GM23338 (cell line): ENCODE results near the gene ST3GAL4. TPM values are rescaled to one million over a fixed set of nuclear protein-coding genes. Genes with fewer than 3 reads are reported as not detected.

ENCODE experiments used
- ATAC-seq: fragments of 200-7000 bp; cut with Tn5 transposase; 3 replicates; pipeline ENCODE4 v1.9.1; 2020
- DNase-seq: peaks from one replicate; pipeline ENCODE4 v3.0.0-alpha.2; 2015; ENCODE audit warnings: low spot score
- H2AFZ ChIP-seq: fragments of 200-600 bp; sonication (generic); 2 replicates; pipeline ENCODE4 v1.8.0; 2016; ENCODE audit warnings: antibody characterized with exemption, mild to moderate bottlenecking, moderate library complexity
- H3F3A ChIP-seq: fragments of 200-600 bp; sonication (generic); replicated peaks from 2 replicates; pipeline ENCODE4 v1.8.0; 2017; ENCODE audit warnings: antibody characterized with exemption, mixed run types, low read depth
- H3K27ac ChIP-seq: fragments of 200-600 bp; sonication (generic); 2 replicates; pipeline ENCODE4 v1.6.1; 2016; ENCODE audit warnings: low read depth
- H3K27me3 ChIP-seq: fragments of 200-600 bp; sonication (generic); 2 replicates; pipeline ENCODE4 v1.8.0; 2016; ENCODE audit warnings: mild to moderate bottlenecking, mixed run types, moderate library complexity; ENCODE audit not compliant: insufficient read depth
- H3K36me3 ChIP-seq: fragments of 200-600 bp; sonication (generic); 2 replicates; pipeline ENCODE4 v1.8.0; 2016; ENCODE audit warnings: mild to moderate bottlenecking; ENCODE audit not compliant: insufficient read depth
- H3K4me1 ChIP-seq: fragments of 200-600 bp; sonication (generic); 2 replicates; pipeline ENCODE4 v1.8.0; 2016; ENCODE audit warnings: mild to moderate bottlenecking, moderate library complexity; ENCODE audit not compliant: insufficient read depth
- H3K4me2 ChIP-seq: fragments of 200-600 bp; sonication (generic); 2 replicates; pipeline ENCODE4 v1.7.1; 2017; ENCODE audit warnings: mixed run types
- H3K4me3 ChIP-seq: fragments of 200-600 bp; sonication (generic); 2 replicates; pipeline ENCODE4 v1.6.1; 2016; ENCODE audit warnings: mixed run types
- H3K79me2 ChIP-seq: fragments of 200-600 bp; sonication (generic); replicated peaks from 2 replicates; pipeline ENCODE4 v1.8.0; 2017; ENCODE audit warnings: mild to moderate bottlenecking; ENCODE audit not compliant: insufficient read depth
- H3K9me2 ChIP-seq: fragments of 200-600 bp; sonication (generic); 2 replicates; pipeline ENCODE4 v1.8.0; 2017; ENCODE audit not compliant: insufficient read depth
- H4K20me1 ChIP-seq: fragments of 200-600 bp; sonication (generic); replicated peaks from 2 replicates; pipeline ENCODE4 v1.8.0; 2017; ENCODE audit warnings: mild to moderate bottlenecking; ENCODE audit not compliant: insufficient read depth
- H3K27ac Mint-ChIP-seq: 2 replicates; pipeline ENCODE4 v1.8.0; 2020; ENCODE audit warnings: inconsistent platforms, mild to moderate bottlenecking, moderate library complexity, mixed read lengths
- H3K27me3 Mint-ChIP-seq: 3 replicates; pipeline ENCODE4 v1.8.0; 2022; ENCODE audit warnings: low read depth, mild to moderate bottlenecking, moderate library complexity, mixed read lengths, inconsistent platforms; ENCODE audit not compliant: insufficient read depth, poor library complexity
- H3K36me3 Mint-ChIP-seq: 3 replicates; pipeline ENCODE4 v1.8.0; 2021; ENCODE audit warnings: low read depth, mild to moderate bottlenecking, inconsistent platforms, moderate library complexity, mixed read lengths
- H3K4me1 Mint-ChIP-seq: 3 replicates; pipeline ENCODE4 v1.8.0; 2020; ENCODE audit warnings: mild to moderate bottlenecking, inconsistent platforms, mixed read lengths
- H3K4me3 Mint-ChIP-seq: 3 replicates; pipeline ENCODE4 v1.8.0; 2021; ENCODE audit warnings: moderate library complexity, mild to moderate bottlenecking, inconsistent platforms, mixed read lengths
- H3K9me3 Mint-ChIP-seq: 3 replicates; pipeline ENCODE4 v1.8.0; 2020; ENCODE audit warnings: moderate library complexity, mild to moderate bottlenecking, inconsistent platforms, mixed read lengths
- CREB1 ChIP-seq: fragments of 250-450 bp; sonication (Bioruptor Pico); IDR thresholded peaks from 2 replicates; pipeline ENCODE4 v1.5.0; 2020; ENCODE audit warnings: low read depth, mild to moderate bottlenecking, moderate library complexity
- CTCF ChIP-seq, 2 experiments: fragments of 200-600 bp in 1 of 2; sonication (generic) in 1 of 2; conservative IDR thresholded peaks; 2 replicates each; pipeline versions ENCODE4 v1.5.1 to v1.6.1; 2016 to 2017; ENCODE audit warnings: antibody characterized with exemption in 2 of 2, low read depth in 2 of 2, mild to moderate bottlenecking in 2 of 2, moderate library complexity in 1 of 2
- ETS1 ChIP-seq: IDR thresholded peaks from 2 replicates; pipeline ENCODE4 v1.6.1; 2016; ENCODE audit warnings: antibody characterized with exemption
- EZH2phosphoT487 ChIP-seq: fragments of 200-600 bp; sonication (generic); IDR thresholded peaks from one replicate; pipeline ENCODE4 v1.8.1; 2018; ENCODE audit warnings: antibody characterized with exemption; ENCODE audit not compliant: unreplicated experiment
- JUNB ChIP-seq: IDR thresholded peaks from one replicate; pipeline ENCODE4 v1.6.1; 2016; ENCODE audit warnings: antibody characterized with exemption; ENCODE audit not compliant: unreplicated experiment
- NANOG ChIP-seq: IDR thresholded peaks from 2 replicates; pipeline ENCODE4 v1.6.1; 2016; ENCODE audit warnings: antibody characterized with exemption, borderline replicate concordance
- POLR2AphosphoS5 ChIP-seq: IDR thresholded peaks from 2 replicates; pipeline ENCODE4 v1.6.1; 2016; ENCODE audit warnings: antibody characterized with exemption, low read depth
- REST ChIP-seq: IDR thresholded peaks from one replicate; pipeline ENCODE4 v1.6.1; 2018; ENCODE audit warnings: antibody characterized with exemption; ENCODE audit not compliant: unreplicated experiment
- STAT1 ChIP-seq: IDR thresholded peaks from one replicate; pipeline ENCODE4 v1.6.1; 2016; ENCODE audit warnings: antibody characterized with exemption; ENCODE audit not compliant: unreplicated experiment
- ZNF331 ChIP-seq: fragments of 250-450 bp; sonication (Bioruptor Pico); IDR thresholded peaks from 2 replicates; pipeline ENCODE4 v1.5.0; 2020; ENCODE audit warnings: low read depth, mild to moderate bottlenecking, moderate library complexity
- ZNF462 ChIP-seq: fragments of 250-450 bp; sonication (Bioruptor Pico); IDR thresholded peaks from 2 replicates; pipeline ENCODE4 v1.5.0; 2020; ENCODE audit warnings: mild to moderate bottlenecking, moderate library complexity
- polyA plus RNA-seq: library from polyadenylated mRNA; unstranded; fragments of >200 nt; fragmentation: Nextera tagmentation; extraction: Ambion mirVana; gene quantifications from 2 replicates; pipeline ENCODE4 v1.2.1, GENCODE V29; 2016
- total RNA-seq: library from RNA; depleted of rRNA; stranded (reverse); fragments of >200 nt; shearing (Covaris generic); gene quantifications from 2 replicates; pipeline ENCODE4 v1.2.3, GENCODE V29; 2014

ST3GAL4 gene
- total and polyA plus RNA-seq, 2 experiments from 2014 or later: 10.1 to 28.0 TPM

DNA sequence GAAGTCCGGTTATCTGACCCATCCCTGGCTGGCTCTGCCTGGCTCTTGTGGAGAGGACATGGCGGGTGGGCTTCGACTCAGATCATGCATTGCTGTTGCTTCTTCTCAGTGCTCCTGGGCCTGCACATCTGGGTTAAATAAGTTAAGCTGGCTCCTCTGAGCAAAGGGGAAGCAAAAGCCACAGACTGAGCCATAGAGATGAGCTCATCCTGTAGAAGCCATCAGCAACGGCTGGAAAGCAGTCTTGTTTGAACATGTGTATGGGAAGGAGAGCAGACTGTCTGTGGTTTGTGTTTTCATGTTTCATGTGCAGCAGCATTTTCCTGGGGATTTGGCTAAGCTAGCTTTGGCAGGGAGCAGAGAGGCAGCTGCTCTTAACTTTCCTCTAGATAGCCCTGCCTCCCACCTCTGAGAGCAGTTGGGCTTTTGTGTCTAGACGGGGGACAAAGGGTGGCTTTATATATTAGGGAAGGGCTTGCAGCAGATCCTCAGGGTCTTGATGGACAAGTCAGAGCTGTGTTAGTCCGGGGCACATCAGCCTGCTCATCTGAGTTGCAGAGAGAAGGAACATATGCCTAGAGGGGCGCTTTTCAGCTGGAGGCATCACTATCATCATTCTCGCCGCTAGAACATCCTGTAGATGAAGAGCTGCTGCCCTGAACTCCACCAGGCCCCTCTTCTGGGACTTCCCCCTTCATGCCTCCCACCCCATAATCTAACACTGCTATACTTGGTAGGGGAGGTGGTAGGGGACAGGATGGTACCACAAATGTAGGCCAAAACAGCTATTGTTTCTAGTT lies 36.7 kb upstream of the ST3GAL4 start:
- Histone ChIP-seq H3K27me3 (no peaks in the 10 kb centered on the region), H4K20me1 (no peaks in the 10 kb centered on the region), H3K4me2 (no peak overlapping the region), H3K79me2 (no peaks in the 10 kb centered on the region; the same call in 1 of the 2 replicates), H2AFZ (no peak overlapping the region), H3K4me3 (no peak overlapping the region), H3K9me2 (no peaks in the 10 kb centered on the region), H3K4me1 (no peaks in the 10 kb centered on the region), H3K27ac (no peak overlapping the region), H3K36me3 (no peaks in the 10 kb centered on the region), H3F3A (no peaks in the 10 kb centered on the region)
- Mint-ChIP-seq H3K27ac (no peak overlapping the region), H3K4me3 (no peak overlapping the region), H3K27me3 (no peaks in the 10 kb centered on the region), H3K36me3 (peaks cover 19% of the 10 kb centered on the region), H3K9me3 (no peaks in the 10 kb centered on the region), H3K4me1 (no peaks in the 10 kb centered on the region)
- TF ChIP-seq NANOG (no peak), JUNB (no peak), ZNF462 (CRISPR knock-in tag) (no peak), STAT1 (no peak), ETS1 (no peak), POLR2AphosphoS5 (no peak), EZH2phosphoT487 (no peak), REST (no peak), ZNF331 (CRISPR knock-in tag) (no peak), CTCF (conservative IDR thresholded peaks at IDR 0.05; ENCODE audit: low read depth in 2 of 2) (no peak), CREB1 (CRISPR knock-in tag) (no peak)
- ATAC-seq: no peak
- no peak for DNase-seq
